ENCODE data around the gene VEPH1.

- no peak for TF ChIP-seq CTCF (conservative IDR thresholded peaks at IDR 0.05; ENCODE audit: low read depth, low read length)
- TF ChIP-seq EZH2 (IDR thresholded peaks at IDR 0.05; ENCODE audit: borderline replicate concordance, low read depth, low read length, poor library complexity, severe bottlenecking), result no peak
Observed at GRCh38 chr3:157405457-157405856, 97.8 kb downstream of the VEPH1 start.

Measured in A673 (cell line).